Stimulated activated CD4-positive, alpha-beta T cell treated with anti-CD3 and anti-CD28 coated beads, TNF-alpha, amount 100 ng/mL, for 24 hours (primary cell): Measurements from ENCODE around the gene RO60.
"Not testable (repeated sequence)": the region's sequence is repeated elsewhere in the genome, so short reads cannot be mapped to it uniquely, and the experiment has no call there.

ENCODE experiments used
- DNase-seq, 3 experiments: peaks; one replicate each; pipeline ENCODE4 v3.0.0-alpha.2; 2020; ENCODE audit warnings: low read depth in 3 of 3

Gene RO60

DNA sequence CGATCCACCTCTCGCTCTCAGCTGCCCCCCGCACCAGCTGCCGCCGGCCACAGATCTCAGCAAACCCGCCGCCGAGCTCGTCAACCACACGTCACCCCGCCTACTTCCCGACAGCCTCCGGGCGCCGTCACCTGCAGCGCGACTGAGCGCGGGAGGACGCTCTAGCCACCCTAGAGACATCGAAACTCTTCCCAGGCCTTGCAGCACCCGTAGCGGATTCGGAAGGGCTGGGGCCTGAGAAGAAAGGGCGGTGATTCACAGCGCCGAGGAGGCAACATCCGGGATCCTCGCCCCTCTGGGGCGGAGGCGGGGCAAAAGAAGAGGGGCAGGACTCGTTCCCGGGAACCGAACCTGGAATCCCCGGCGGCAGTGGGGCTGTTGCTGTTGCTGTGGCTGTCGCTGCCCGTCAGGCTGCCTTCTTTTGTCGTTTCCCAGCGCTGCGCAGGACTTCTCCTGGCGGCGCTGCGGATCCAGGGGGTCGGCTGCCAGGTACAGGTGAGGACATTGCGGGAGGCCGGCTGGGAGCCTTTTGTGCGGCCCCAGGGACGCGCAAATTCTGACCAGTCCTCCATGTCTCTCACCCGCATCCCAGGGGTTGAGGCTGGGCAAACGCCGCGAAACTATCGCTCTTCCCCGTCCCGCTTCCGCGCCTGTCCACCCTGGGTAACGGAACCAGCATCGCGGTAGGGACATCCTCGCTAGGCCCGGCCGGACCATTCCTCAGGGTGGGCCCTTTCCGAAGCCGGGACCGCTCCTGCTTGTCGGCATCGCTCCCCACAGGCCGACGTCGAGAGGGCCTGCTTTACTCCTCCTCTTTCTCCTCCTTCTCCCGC lies at the start of gene RO60, which contains the start of gene UCHL5:
RO60 (plus strand) TSS at position 331 of the 833 bp plus-strand sequence. CDS start 9,443 bp downstream, outside the sequence.
UCHL5 (minus strand) TSS at position 79 of the 833 bp plus-strand sequence. CDS start 100 bp downstream, outside the sequence.
- DNase-seq: peak; percentile 88 to 93 (median 92)

DNA sequence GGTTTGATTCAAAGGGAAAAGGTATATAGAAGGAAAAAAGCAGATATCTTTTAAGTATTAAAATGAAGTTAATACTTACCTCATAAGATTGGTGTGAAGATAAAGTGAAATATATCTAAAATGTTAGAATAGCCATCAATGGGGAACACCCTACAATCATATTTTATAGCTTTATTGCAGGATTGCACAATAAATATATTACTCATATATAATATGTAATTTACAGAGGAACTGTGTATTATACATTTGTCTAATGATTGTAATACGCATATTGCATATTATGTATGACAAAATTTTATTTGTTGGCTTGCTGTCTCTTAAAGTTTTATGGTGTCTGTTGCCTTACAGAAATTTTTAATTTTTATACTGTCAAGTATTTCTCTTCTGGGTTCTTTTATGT lies 48.0 kb upstream of the RO60 start:
- no peak for DNase-seq

DNA sequence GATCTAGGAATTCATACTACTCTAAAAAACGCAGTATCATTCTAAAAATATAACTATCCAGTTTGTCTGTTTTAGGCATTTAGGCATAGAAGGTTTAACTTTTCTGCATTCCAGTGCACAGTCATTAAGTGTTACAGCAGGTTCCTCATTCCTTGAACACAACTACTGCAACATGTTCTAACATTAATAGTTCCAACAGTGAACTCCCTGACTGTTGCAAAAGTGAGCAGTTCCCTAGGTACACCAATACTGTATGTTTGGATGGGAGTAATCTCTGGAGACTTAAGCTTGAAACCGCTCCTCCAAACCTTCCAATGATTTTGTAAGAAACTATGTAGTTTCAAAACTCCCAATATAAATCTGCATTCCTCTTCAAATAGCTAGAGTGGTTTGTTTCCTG lies 46.4 kb upstream of the RO60 start:
- DNase-seq: no peak

DNA sequence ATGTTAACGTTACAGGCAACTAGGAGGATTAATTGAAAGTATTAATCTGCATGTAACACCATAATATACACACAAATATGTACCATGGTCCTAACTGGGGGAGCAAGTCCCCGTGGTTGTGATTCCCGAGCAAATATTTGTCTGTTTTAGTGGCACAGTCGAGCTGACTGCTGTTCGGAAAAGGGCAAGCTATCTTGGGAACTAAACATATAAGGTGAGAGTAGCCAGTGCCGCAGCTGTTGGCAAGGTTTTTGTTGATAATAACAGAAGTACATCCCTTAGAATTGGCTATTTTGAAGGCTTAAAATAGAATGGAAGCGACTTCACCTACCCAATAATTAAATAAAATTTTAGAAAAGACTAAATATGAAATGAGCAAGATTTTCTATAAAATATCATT lies 45.7 kb upstream of the RO60 start:
- DNase-seq: no peak

DNA sequence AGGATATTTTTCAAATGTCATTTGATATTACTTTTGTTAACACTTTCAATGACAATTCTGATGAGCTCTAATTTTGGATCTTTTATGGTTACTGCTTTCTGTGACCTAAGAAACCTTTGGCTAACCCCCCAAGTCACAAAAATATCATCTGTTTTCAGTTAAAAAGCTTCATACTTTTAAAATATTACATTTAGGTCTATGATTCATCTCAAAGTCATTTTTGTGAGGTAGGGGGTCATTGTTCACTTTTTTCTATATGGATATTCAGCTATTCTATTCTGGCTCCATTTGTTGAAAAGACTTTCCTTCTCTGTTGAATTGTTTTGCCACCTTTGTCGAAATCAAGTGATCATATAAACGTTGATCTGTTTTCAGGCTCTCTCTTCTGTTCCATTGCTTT lies 45.0 kb upstream of the RO60 start:
- no peak for DNase-seq

DNA sequence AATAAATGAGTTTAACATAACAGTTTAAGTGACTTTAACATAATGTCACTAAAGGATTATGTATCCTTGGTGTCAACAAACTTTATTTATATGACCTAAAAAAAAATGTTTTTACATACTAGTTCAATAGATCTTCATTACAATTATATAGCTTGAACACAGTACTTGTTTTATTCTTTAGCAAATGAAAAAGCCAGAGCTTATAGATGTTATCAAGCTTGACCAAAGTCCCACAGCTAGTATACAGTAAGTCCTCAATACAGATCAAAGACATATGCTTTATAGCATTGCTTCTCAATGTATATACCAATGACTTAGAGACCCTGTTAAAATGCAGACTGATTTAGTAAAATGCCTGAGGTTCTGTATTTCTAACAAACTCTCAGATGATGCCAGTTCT lies 42.6 kb upstream of the RO60 start:
- DNase-seq: no peak

- DNase-seq: no peak
Observed at GRCh38 chr1:193019442-193020026, 39.9 kb upstream of the RO60 start.

- no peak for DNase-seq
Observed at GRCh38 chr1:193025218-193025617, 34.2 kb upstream of the RO60 start.

DNA sequence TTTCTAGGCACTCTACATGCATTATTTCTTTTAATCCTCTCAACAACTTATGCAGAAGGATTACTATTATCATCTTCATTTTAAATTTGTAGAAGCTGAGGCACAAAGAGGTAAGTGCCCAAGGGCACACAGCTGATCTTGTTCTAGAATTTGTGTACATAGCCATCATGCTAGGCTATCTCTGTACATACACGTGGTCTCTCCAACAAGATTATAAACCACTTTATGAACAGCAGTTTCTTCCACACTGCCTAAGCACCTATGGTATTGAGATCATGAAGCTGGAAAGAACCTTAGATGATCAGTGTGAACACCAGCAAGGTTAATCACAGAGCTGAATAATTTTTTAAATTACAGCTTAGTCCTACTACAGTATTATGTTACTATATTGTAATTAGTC lies 29.1 kb upstream of the RO60 start:
- no peak for DNase-seq

- no peak for DNase-seq
Observed at GRCh38 chr1:193031431-193031830, 28.0 kb upstream of the RO60 start.

DNA sequence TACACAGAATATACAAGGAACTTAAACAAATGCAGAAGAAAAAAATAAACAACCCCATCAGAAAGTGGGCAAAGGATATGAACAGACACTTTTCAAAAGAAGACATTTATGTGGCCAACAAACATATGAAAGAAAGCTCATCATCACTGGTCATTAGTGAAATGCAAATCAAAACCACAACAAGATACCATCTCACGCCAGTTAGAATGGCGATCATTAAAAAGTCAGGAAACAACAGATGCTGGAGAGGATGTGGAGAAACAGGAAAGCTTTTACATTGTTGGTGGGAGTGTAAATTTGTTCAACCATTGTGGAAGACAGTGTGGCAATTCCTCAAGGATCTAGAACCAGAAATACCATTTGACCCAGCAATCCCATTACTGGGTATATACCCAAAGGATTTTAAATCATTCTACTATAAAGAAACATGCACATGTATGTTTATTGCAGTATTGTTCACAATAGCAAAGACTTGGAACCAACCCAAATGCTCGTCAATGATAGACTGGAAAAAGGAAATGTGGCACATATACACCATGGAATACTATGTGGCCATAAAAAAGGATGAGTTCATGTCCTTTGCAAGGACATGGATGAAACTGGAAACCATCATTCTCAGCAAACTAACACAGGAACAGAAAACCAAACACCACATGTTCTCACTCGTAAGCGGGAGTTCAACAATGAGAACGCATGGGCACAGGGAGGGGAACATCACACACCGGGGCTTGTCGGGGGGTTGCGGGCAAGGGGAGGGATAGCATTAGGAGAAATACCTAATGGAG lies 26.6 kb upstream of the RO60 start:
- DNase-seq: not testable (repeated sequence)

DNA sequence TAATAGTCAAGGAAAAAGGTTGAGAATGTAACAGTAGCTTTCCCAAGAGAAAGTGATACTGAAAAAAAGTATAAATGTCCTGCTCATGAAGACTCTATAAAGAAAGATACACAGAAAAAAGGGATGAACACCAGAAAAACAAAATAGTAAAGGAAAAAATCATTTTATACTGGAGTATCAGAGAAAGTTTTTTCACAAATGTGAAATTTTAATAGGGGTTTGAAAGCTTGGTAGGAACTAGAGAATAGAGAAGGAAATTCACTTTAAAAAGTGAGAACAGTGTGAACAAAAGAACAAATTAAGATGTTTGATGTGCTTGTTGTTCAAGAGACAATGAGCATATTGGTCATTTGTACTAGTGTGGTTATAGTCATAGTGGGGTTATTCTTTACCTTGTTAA lies 25.8 kb upstream of the RO60 start:
- no peak for DNase-seq

DNA sequence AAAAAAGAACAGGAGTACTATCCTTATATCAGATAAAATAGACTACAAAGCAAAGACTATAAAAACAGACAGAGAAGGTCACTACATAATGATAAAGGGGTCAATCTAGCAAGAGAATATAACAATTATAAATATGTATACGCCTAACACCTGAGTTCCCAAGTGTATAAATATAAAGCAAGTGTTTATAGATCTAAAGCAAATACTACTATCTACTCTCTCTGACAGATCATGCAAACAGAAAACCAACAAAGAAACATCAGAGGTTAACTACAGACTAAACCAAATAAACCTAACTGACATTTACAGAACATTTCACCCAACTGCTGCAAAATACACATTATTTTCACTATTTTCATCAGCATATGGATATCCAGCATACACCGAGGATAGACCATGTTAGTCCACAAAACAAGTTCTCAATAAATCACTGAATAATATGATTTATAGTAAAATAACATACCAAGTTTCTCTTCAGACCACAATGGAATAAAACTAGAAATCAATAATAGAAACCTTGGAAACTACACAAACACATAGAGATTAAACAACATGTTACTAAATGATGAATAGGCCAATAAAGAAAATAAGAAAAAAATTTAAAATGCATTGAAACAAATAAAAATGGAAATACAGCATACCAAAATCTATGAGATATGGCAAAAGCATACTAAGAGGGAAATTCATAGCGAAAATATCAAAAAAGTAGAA lies 22.9 kb upstream of the RO60 start:
- no peak for DNase-seq

DNA sequence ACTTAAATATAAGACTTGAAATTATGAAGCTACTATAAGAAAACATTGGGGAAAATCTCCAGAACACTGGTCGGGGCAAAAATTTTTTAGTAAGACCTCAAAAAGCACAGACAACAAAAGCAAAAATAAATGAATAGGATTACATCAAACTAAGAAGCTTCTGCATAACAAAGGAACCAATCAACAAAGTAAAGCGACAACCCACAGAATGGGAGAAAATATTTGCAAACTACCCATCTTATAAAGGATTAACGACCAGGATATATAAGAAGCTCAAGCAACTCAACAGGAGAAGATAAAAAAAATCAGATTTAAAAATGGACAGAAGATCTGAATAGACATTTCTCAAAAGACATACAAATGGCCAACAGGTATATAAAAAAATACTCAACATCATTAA lies 19.4 kb upstream of the RO60 start:
- no peak for DNase-seq

DNA sequence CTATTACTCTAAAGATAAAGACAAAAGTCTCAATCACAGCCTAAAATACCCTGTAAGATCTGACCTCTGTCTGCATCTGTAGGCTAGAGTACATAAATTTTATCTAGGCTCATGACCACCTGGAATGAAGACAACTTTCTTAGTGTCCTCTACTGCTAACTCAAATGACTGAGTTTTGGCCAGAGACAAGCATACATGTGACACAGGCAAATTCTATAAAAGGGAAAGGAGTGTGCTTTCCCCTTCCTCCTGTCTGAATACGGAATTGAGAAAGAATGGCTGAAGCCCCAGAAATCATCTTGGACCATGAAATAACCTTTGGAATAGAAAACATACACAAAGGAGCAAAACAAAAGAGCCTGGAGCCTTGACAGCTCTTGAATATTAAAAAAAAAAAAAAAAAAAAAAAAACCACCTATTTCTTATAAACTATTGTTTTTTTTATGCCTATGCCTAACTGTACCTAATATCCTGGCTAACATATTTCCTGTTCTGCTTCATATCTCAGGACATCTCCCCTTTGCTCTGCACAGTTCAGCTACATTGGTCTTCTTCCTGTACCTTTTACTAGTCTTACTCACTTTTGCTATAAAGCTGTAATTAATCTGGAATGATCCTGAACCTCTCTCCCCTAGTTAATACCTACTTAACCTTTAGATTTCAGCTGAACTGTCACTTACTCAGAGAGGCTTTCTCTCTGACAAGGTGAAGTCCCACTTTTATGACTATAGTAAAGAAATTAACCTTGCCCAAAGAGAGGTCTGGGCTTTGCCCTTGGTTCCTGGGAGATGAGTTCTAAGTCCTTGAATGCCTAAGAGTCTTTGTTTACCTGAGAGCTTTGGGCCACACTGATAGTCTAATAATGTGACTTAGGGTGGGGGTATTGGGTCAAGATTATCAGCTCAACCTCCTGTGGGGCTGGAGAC lies 16.4 kb upstream of the RO60 start:
- no peak for DNase-seq

DNA sequence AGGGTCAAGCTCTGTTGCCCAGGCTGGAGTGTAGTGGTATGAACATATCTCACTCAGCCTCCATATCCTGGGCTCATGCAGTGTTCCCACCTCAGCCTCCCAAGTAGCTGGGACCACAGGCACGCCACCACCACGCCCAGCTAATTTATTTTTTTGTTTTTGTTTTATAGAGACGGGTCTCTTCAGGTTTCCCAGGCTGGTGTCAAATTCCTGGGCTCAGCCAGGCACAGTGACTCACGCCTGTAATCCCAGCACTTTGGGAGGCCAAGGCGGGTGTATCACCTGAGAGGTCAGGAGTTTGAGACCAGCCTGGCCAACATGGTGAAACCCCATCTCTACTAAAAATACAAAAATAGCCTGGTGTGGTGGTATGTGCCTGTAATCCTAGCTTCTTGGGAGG lies 10.5 kb upstream of the RO60 start:
- not testable (repeated sequence) for DNase-seq

DNA sequence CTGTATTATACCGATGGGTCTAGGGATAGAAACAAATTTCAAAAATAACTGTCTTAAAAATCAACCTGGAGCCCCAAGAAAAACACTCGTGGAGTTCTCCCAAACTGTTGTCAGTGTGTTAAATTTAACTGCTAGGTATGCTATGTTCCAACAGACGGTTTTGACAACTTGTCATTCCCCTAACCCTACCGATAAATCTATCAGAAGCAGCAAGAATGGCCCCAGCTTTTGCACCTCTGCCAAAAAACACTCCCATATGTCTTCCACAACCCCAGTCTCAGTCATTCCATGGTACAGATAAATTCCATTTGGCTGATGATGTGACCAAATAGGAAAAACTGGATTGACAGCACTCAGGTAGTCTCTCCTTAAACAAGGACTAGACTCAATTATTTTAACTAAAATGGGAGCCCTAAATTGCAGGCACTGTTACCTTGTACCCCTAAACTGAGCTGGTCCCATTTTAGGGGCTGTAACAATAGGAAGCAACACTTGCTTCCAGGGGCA lies 5.2 kb upstream of the RO60 start:
- DNase-seq: no peak

- DNase-seq: peak; percentile 29 to 65 (median 40)
Observed at GRCh38 chr1:193058529-193059281, 707 bp upstream of the RO60 start.

DNA sequence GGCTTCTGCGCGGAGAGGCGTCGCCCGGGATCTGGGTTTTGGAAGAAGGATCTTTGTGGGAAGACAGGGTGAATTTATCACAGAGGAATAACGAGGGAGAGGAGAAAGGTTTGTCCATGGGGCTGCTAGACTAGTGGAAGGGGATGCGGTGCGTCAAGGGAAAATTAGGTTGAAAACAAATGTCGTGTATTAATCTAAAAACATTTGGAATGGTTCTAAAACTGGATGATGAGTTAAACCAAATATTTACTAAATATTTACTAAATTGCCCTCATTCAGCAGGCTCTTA lies 647 bp downstream of the RO60 start:
- no peak for DNase-seq

DNA sequence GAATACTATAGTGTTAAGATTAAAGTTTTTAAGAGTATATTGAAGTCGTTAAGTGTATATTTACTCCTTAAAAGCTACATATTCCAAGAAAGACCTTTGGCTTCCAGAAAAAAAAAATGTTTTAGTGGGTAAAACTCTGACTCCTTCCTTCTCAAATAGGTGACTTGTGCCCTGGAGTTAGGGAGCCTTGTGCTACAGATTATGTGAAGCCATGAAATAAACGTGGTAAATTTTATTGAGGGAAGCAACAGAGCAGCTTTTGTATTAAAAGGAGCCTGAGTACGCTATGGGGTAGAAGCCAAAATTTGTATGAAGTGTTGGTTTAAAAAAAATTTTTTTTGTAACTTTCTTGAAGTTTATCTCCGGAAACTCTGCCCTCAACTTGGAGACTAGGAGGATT lies 994 bp downstream of the RO60 start:
- no peak for DNase-seq
